Measurements from ENCODE around the gene OTOP2. TPM values are rescaled to one million over a fixed set of nuclear protein-coding genes. Genes with fewer than 3 reads are reported as not detected.
A peak's percentile ranks its signal among the peaks of the same experiment; 100 is the strongest.

OTOP2 gene
- total and polyA plus RNA-seq, 2 of the 8 experiments (the other 6 are each of a cell fraction or from before 2014, with no cell fraction given), result 0.23 TPM; not detected in 1

GRCh38 chr17:74971842-74972106, 47.7 kb downstream of the OTOP2 start:
- Histone ChIP-seq H3K36me3 (ENCODE audit: control insufficient read depth in 2 of 4, insufficient read depth in 4 of 4, low read length in 3 of 4) (no peaks in the 10 kb centered on the region), H3K14ac (ENCODE audit: insufficient read length) (no peak overlapping the region), H3K9me3 (ENCODE audit: insufficient read depth in 2 of 2, low read depth in 1 of 2, low read length in 1 of 2) (no peaks in the 10 kb centered on the region), H2BK5ac (ENCODE audit: low read depth, low read length) (no peak overlapping the region), H3K4me2 (ENCODE audit: insufficient read depth in 1 of 2, low read depth in 2 of 2, low read length in 2 of 2) (peak overlapping the region; percentile 84 to 87), H3K27me3 (replicated peaks in 1 of 4; ENCODE audit: control insufficient read depth in 3 of 4, extremely low read depth in 1 of 4, insufficient read depth in 3 of 4, low read length in 3 of 4) (peaks cover 17 to 43% (median 37%) of the 10 kb centered on the region in 4 experiments), H2BK120ac (replicated peaks; ENCODE audit: low read depth, low read length) (no peak overlapping the region), H2BK15ac (ENCODE audit: low read length) (peak overlapping the region; percentile 46; the same call in 1 of the 2 replicates), H2AFZ (ENCODE audit: low read length) (no peak overlapping the region), H2BK12ac (ENCODE audit: low read depth, low read length) (no peak overlapping the region), H3K56ac (replicated peaks; ENCODE audit: insufficient read length, low read depth, low read length) (no peak overlapping the region), H3K79me2 (ENCODE audit: control insufficient read depth in 1 of 2, insufficient read depth in 2 of 2, low read length in 2 of 2) (no peaks in the 10 kb centered on the region), H4K8ac (ENCODE audit: extremely low read depth, insufficient read depth, low read length) (no peak overlapping the region), H3K4me1 (replicated peaks in 1 of 4; ENCODE audit: control insufficient read depth in 3 of 4, insufficient read depth in 4 of 4, low read length in 3 of 4) (peaks cover 0 to 15% (median 9%) of the 10 kb centered on the region in 4 experiments; a peak in 6 of 7 replicates), H3K4ac (replicated peaks; ENCODE audit: insufficient read length, low read depth, low read length) (no peak overlapping the region), H3K79me1 (ENCODE audit: low read depth, low read length) (no peaks in the 10 kb centered on the region), H3K4me3 (ENCODE audit: extremely low read depth in 1 of 4, insufficient read depth in 2 of 4, low read depth in 3 of 4, low read length in 4 of 4) (peak overlapping the region; percentile 37 to 92 (median 52)), H3K27ac (ENCODE audit: low read depth, low read length) (no peak overlapping the region), H3K18ac (ENCODE audit: extremely low read depth, low read length) (peak overlapping the region; percentile 48; the same call in 1 of the 2 replicates), H3K23me2 (ENCODE audit: low read depth, low read length) (peaks cover 10% of the 10 kb centered on the region; the same call in 1 of the 2 replicates), H3K9ac (replicated peaks in 1 of 4; ENCODE audit: extremely low read depth in 1 of 4, low read depth in 3 of 4, low read length in 3 of 4) (peak overlapping the region in 1 of 4 experiments; percentile 43; a peak in 2 of 7 replicates), H4K91ac (replicated peaks; ENCODE audit: insufficient read length, low read length) (no peak overlapping the region), H4K20me1 (replicated peaks in 1 of 2; ENCODE audit: control insufficient read depth in 1 of 2, insufficient read depth in 2 of 2, low read length in 2 of 2) (no peaks in the 10 kb centered on the region), H2BK20ac (ENCODE audit: low read length) (no peak overlapping the region), H2AK5ac (ENCODE audit: low read depth, low read length) (no peak overlapping the region), H3K23ac (ENCODE audit: insufficient read length) (no peak overlapping the region), H4K5ac (ENCODE audit: insufficient read length, low read depth, low read length) (peak overlapping the region; percentile 6)
- ChIA-PET POLR2A (ENCODE audit: partially characterized antibody) (interaction anchor here (0.9 to 6.5 kb wide), 10 partner anchors 8 to 75 kb away, joined by 3 to 48 read pairs (median 4); partner anchors contain the start of genes ATP5PD, CDR2L and MRPL58), CTCF (ENCODE audit: partially characterized antibody) (interaction anchor here (0.6 to 19.8 kb wide), 6 partner anchors 9 to 69 kb away, joined by 4 to 345 read pairs (median 16); partner anchors contain the start of gene MRPL58)
- 14% methylated on average over 9 of the region's 9 CpGs; no CpG with 5 or more reads in 1 of the 2 experiments for WGBS, 2 experiments (ENCODE audit: extremely low coverage in 1 of 2, insufficient coverage in 1 of 2, insufficient read length in 1 of 2, insufficient replicate concordance in 2 of 2, low coverage in 1 of 2, low lambda C conversion rate in 2 of 2, missing lambda C conversion rate in 1 of 2)
- DNase-seq (ENCODE audit: low read depth in 1 of 2, low spot score in 2 of 2) (no peak), FAIRE-seq (no peak)
- TF ChIP-seq ZNF274 (IDR thresholded peaks at IDR 0.05; ENCODE audit: borderline replicate concordance, extremely low read depth, low read length) (no peak), GABPA (IDR thresholded peaks at IDR 0.05; ENCODE audit: borderline replicate concordance, insufficient read depth, low read length) (no peak), SAP30 (IDR thresholded peaks at IDR 0.05; ENCODE audit: insufficient read depth, insufficient replicate concordance, low read length) (no peak)
